HG03378 (cell line): ENCODE results near the gene MED14.

Source experiments
- ATAC-seq: cut with Tn5 transposase; IDR thresholded peaks from one replicate; pipeline ENCODE4 v1.9.1; 2021; ENCODE audit warnings: mild to moderate bottlenecking, moderate library complexity; ENCODE audit not compliant: unreplicated experiment

MED14 gene

GRCh38 chrX:40729598-40730584 lies 5.5 kb downstream of the MED14 start:
- ATAC-seq = no peak

GRCh38 chrX:40727581-40728252 lies 7.6 kb downstream of the MED14 start:
- no peak for ATAC-seq

GRCh38 chrX:40727093-40727492 lies 8.2 kb downstream of the MED14 start:
- ATAC-seq = no peak

- ATAC-seq = no peak
These were observed 12.4 kb downstream of the MED14 start for GRCh38 chrX:40722930-40723329.

GRCh38 chrX:40721489-40722106 lies 13.7 kb downstream of the MED14 start:
- no peak for ATAC-seq

GRCh38 chrX:40720792-40721191 lies 14.6 kb downstream of the MED14 start:
- no peak for ATAC-seq

- ATAC-seq = no peak
These were observed 15.0 kb downstream of the MED14 start for GRCh38 chrX:40720339-40720738.

GRCh38 chrX:40719731-40720130 lies 15.6 kb downstream of the MED14 start:
- no peak for ATAC-seq

- ATAC-seq = no peak
These were observed 16.1 kb downstream of the MED14 start for GRCh38 chrX:40719218-40719617.

GRCh38 chrX:40709395-40709794 lies 25.9 kb downstream of the MED14 start:
- ATAC-seq = no peak

- no peak for ATAC-seq
These were observed 29.6 kb downstream of the MED14 start for GRCh38 chrX:40705658-40706312.

GRCh38 chrX:40700640-40701342 lies 34.6 kb downstream of the MED14 start:
- no peak for ATAC-seq

GRCh38 chrX:40698851-40699250 lies 36.5 kb downstream of the MED14 start:
- ATAC-seq = no peak

GRCh38 chrX:40694802-40695201 lies 40.5 kb downstream of the MED14 start:
- no peak for ATAC-seq

- no peak for ATAC-seq
These were observed 46.4 kb downstream of the MED14 start for GRCh38 chrX:40688929-40689328.

GRCh38 chrX:40687169-40687568 lies 48.2 kb downstream of the MED14 start:
- no peak for ATAC-seq

GRCh38 chrX:40685362-40685918 lies 49.9 kb downstream of the MED14 start:
- peak; percentile 50 for ATAC-seq

GRCh38 chrX:40684092-40684491 lies 51.2 kb downstream of the MED14 start:
- ATAC-seq = no peak

GRCh38 chrX:40683245-40683644 lies 52.1 kb downstream of the MED14 start:
- ATAC-seq = no peak

GRCh38 chrX:40671126-40671525 lies 64.2 kb downstream of the MED14 start:
- no peak for ATAC-seq
